ENCODE data around the gene ZNF260. TPM values are rescaled to one million over a fixed set of nuclear protein-coding genes. Genes with fewer than 3 reads are reported as not detected.

Gene ZNF260
- total and polyA plus RNA-seq, 2 experiments from 2014 or later = 12.3 to 17.5 TPM

DNA sequence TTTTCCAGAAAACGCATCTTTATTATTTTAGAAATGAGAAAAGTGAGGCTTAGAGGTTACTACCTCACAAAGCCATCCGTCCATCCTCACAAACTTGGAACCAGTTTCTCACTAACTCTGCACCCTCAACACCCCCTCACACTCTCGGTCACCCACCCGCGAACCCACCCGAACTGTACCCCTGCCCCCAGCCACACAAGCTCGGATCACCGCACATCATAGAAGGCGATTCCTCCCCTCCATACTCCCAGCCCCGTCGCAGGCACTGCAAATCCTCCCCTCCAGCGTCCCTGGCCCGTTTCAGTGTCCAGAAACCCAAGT lies 238 bp downstream of the ZNF260 start:
- Histone ChIP-seq H3K9me3 (ENCODE audit: low read depth) (no peaks in the 10 kb centered on the region), H3K36me3 (peaks cover 3% of the 10 kb centered on the region), H3K27me3 (no peaks in the 10 kb centered on the region), H3K4me3 (peak overlapping the region; percentile 75), H3K4me1 (ENCODE audit: low read depth) (peaks cover 4% of the 10 kb centered on the region), H3K27ac (peak overlapping the region; percentile 95)
- DNase-seq (ENCODE audit: low read depth in 1 of 2, low spot score in 1 of 2) = no peak
- TF ChIP-seq, protein P1, sequence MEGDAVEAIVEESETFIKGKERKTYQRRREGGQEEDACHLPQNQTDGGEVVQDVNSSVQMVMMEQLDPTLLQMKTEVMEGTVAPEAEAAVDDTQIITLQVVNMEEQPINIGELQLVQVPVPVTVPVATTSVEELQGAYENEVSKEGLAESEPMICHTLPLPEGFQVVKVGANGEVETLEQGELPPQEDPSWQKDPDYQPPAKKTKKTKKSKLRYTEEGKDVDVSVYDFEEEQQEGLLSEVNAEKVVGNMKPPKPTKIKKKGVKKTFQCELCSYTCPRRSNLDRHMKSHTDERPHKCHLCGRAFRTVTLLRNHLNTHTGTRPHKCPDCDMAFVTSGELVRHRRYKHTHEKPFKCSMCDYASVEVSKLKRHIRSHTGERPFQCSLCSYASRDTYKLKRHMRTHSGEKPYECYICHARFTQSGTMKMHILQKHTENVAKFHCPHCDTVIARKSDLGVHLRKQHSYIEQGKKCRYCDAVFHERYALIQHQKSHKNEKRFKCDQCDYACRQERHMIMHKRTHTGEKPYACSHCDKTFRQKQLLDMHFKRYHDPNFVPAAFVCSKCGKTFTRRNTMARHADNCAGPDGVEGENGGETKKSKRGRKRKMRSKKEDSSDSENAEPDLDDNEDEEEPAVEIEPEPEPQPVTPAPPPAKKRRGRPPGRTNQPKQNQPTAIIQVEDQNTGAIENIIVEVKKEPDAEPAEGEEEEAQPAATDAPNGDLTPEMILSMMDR (IDR thresholded peaks at IDR 0.05; ENCODE audit: low read depth, low read length) = no peak

DNA sequence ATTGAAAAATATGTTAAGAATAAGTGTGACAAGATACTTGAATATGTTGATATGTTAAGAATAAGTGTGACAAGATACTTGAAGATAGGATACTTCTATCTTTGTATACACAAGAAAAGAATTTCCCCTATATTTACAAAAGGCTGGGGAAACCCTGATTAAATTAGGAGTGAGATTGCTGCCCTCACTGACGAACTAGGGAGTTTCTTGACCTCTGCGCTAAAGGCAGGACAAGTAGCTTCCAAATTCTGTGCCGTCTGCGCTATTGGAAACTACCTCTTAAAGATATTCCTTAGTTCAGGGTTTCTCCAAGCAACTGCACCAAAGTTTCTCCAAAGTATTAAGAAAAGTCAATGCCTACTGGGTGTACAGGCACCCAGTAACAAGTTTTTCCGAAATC lies 730 bp downstream of the ZNF260 start:
- TF ChIP-seq, protein P1 (IDR thresholded peaks at IDR 0.05; ENCODE audit: low read depth, low read length) = no peak
- Histone ChIP-seq H3K27ac (peak overlapping the region; percentile 95), H3K9me3 (ENCODE audit: low read depth) (no peaks in the 10 kb centered on the region), H3K4me1 (ENCODE audit: low read depth) (peaks cover 4% of the 10 kb centered on the region), H3K4me3 (peak overlapping the region; percentile 75), H3K36me3 (peaks cover 3% of the 10 kb centered on the region), H3K27me3 (no peaks in the 10 kb centered on the region)
- DNase-seq (ENCODE audit: low read depth in 1 of 2, low spot score in 1 of 2) = peak in 1 of 2 donors; percentile 22

DNA sequence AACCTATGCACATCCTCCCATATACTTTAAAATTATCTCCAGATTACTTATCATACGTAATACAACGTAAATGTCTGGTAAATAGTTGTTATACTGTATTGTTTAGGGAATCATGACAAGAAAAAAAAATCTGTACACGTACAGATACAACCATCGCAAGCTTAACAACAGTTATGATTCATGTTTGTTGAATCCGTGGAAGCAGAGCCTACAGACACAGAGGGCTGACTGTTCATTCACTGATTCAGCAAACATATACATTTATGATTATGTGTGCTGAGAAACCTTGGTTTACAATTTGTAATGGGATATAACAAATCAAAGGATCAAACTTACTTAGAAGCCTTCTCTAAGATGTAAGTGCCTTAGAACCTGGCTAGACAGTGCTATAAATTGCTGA lies 1.5 kb downstream of the ZNF260 start:
- DNase-seq (ENCODE audit: low read depth in 1 of 2, low spot score in 1 of 2) = no peak
- Histone ChIP-seq H3K4me1 (ENCODE audit: low read depth) (peaks cover 4% of the 10 kb centered on the region), H3K27ac (no peak overlapping the region), H3K27me3 (no peaks in the 10 kb centered on the region), H3K36me3 (peaks cover 3% of the 10 kb centered on the region), H3K9me3 (ENCODE audit: low read depth) (no peaks in the 10 kb centered on the region), H3K4me3 (peak overlapping the region; percentile 75)
- TF ChIP-seq, protein P1 (IDR thresholded peaks at IDR 0.05; ENCODE audit: low read depth, low read length) = no peak

DNA sequence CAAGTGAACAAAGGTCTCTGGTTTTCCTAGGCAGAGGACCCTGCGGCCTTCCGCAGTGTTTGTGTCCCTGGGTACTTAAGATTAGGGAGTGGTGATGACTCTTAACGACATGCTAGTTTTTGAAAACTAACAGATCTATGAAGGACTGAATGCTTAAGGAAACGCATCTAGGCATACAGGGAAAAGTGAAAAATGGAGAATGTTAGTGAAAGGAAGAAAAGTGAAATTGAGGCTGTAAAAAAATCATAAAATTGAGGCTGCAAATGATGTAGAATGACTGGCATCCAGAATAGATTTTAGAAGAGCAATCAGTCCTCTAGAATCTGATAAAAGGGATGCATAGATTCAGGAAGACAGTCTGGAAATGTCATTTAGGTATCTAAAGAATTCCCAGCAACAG lies 3.5 kb downstream of the ZNF260 start:
- H3K27ac ChIP-seq = no peak overlapping the region
- H3K9me3 ChIP-seq (ENCODE audit: low read depth) = no peaks in the 10 kb centered on the region
- DNase-seq (ENCODE audit: low read depth in 1 of 2, low spot score in 1 of 2) = no peak
- H3K27me3 ChIP-seq = no peaks in the 10 kb centered on the region
- H3K36me3 ChIP-seq = peaks cover 4% of the 10 kb centered on the region
- TF ChIP-seq, protein P1 (IDR thresholded peaks at IDR 0.05; ENCODE audit: low read depth, low read length) = no peak
- H3K4me3 ChIP-seq = no peak overlapping the region
- peaks cover 3% of the 10 kb centered on the region for H3K4me1 ChIP-seq (ENCODE audit: low read depth)

DNA sequence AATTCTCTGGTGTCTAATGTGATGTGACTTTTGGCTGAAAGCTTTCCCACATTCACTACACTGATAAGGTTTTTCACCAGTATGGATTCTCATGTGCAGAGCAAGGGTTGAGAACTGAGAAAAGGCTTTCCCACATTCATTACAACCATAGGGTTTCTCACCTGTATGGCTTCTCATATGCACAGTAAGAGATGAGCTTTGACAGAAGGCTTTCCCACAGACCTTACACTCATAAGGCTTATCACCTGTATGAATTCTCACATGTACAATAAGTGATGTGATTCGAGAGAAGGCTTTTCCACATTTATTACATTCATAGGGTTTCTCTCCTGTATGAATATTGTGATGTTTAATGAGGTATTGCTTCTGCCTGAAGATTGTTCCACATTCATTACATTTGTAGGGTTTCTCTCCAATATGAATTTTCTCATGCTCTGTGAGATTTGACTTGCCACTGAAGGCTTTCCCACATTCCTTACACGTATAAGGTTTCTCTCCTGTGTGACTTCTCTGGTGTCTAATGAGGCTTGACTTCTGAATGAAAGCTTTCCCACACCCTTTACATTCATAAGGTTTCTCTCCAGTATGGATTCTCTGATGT lies 14.0 kb downstream of the ZNF260 start:
- H3K36me3 ChIP-seq = peaks cover 47% of the 10 kb centered on the region
- no peaks in the 10 kb centered on the region for H3K4me1 ChIP-seq (ENCODE audit: low read depth)
- no peaks in the 10 kb centered on the region for H3K27me3 ChIP-seq

More for the DNA sequence above, 14.0 kb downstream of the ZNF260 start:
- H3K9me3 ChIP-seq (ENCODE audit: low read depth) = peaks cover 10% of the 10 kb centered on the region
- H3K27ac ChIP-seq = no peak overlapping the region
- TF ChIP-seq, protein P1 (IDR thresholded peaks at IDR 0.05; ENCODE audit: low read depth, low read length) = no peak
- no peak for DNase-seq (ENCODE audit: low read depth in 1 of 2, low spot score in 1 of 2)
- no peak overlapping the region for H3K4me3 ChIP-seq

Data from cardiac muscle cell (in vitro differentiated cells and primary cell).